HG03575 (cell line): ENCODE data around the gene GPX4.

ENCODE experiments used
- ATAC-seq: cut with Tn5 transposase; IDR thresholded peaks from one replicate; pipeline ENCODE4 v1.9.1; 2021; ENCODE audit not compliant: unreplicated experiment, insufficient number of reproducible peaks, low FRiP score; ENCODE audit errors: extremely low read depth

GPX4 gene

GRCh38 chr19:1140272-1141027 is 36.7 kb downstream of the GPX4 start:
- no peak for ATAC-seq

DNA sequence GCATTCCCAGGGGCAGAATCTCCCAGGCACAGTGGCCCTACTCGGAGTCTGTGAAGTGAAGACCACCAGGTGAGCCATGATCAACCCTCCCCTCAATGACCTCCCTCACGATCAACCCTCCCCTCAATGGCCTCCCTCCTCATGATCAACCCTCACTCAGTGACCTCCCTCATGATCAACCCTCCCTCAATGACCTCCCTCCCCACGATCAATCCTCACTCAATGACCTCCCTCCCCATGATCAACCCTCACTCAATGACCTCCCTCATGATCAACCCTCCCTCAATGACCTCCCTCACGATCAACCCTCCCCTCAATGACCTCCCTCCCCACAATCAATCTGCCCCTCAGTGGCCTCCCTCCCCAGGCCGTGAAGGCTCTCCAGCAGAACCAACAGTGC is 38.1 kb downstream of the GPX4 start:
- no peak for ATAC-seq

GRCh38 chr19:1143828-1144399 is 40.1 kb downstream of the GPX4 start:
- no peak for ATAC-seq

GRCh38 chr19:1144741-1145140 is 40.9 kb downstream of the GPX4 start:
- ATAC-seq = no peak

GRCh38 chr19:1145635-1146411 is 42.0 kb downstream of the GPX4 start:
- no peak for ATAC-seq

DNA sequence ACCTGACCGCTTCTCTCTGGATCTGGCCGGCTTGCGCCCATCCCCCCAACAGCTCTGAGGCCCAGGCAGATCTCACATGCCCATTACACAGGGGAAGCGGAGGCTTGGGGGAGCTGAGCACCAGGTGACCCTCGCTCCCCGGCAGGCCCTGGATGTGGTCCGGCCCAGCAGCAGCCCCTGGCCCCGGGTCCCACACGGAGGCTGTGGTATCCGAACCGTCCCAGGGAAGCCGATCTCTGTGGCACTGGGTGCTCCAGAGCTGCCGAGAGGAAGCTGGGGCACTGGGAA is 42.6 kb downstream of the GPX4 start:
- ATAC-seq = no peak

DNA sequence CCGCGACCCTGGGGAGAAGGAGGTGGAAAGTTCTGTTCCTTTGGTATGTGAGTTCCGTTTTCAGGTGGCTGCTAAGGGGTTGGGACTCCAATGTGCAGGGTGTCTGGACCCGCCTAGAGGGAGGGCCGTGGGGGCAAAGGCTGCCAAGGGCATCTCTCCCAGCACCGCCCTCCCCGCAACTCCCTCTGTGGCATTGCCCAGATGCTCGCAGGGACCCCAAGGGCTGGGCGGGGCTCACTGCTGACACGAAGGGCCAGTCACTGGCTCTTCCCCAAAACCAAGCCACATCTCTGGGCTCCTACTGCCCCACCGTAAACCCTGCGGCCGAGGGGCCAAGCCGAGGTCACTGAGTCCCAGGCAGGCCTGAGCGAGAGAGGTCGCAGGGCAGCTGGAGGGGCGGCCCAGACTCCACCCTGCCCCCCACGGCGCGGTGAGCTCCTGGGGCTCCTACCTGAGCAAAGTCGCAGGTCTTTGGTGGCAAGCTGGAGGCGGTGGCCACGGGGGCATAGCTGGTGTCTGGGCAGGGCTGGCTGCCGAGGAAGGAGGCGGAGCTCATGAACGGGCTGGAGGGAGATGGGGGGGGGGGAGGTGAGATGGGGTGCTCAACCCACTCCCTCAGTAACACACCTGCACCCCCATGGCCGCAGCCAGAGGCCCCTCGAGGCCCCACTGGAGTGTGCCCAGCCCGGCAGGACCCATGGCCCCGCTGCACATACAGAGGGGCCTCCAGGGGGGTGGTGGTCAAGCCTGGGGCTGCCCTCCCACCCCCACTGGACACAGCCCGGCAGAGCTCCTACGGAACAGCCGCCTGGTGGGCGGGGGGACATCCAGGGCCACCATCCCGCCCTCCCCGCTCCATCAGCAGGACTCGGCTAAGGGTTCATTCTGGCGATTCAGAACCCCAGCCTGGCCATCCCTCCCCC is 43.3 kb downstream of the GPX4 start:
- no peak for ATAC-seq

- no peak for ATAC-seq
These were observed 44.2 kb downstream of the GPX4 start for GRCh38 chr19:1147934-1148549.

DNA sequence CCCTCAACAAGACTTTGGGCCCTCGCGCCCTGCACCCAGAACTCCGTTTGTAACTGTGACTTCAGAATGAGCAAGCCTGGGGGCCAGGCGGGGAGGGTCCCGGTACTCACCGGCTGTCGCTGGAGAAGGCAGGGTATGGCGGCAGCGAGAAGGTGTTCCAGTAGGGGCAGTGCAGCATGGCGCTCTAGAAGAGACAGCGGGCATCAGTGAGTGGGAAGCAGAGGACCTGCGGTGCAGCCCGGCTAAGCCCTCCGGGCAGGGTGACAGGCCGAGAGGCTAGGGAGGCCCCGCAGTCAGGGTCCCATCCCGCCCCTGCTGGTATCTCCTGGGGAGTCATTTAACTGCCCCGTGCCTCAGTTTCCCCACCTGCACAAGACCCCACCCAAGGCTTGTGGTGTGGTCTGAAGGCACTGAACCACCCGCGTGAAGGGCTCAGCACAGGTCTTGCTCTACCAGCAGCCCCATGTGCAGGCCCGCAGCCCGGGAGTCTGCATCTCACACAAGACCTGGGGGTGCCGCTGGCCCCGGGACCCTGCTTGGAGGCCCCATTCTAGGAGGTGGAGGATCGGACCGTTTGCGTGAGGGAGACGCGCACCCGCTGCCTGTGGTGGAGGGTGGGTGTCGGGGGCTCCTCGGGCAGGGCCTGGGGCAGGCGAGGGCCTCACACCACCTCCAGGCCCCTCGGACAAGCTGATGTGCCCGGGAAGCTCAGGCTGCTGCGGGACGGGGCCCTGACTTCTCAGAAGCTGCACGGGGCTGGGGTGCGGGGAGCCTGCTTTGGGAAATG is 45.7 kb downstream of the GPX4 start:
- ATAC-seq = no peak

- no peak for ATAC-seq
These were observed 46.7 kb downstream of the GPX4 start for GRCh38 chr19:1150333-1151036.

GRCh38 chr19:1151037-1151724 is 47.4 kb downstream of the GPX4 start:
- ATAC-seq = no peak

DNA sequence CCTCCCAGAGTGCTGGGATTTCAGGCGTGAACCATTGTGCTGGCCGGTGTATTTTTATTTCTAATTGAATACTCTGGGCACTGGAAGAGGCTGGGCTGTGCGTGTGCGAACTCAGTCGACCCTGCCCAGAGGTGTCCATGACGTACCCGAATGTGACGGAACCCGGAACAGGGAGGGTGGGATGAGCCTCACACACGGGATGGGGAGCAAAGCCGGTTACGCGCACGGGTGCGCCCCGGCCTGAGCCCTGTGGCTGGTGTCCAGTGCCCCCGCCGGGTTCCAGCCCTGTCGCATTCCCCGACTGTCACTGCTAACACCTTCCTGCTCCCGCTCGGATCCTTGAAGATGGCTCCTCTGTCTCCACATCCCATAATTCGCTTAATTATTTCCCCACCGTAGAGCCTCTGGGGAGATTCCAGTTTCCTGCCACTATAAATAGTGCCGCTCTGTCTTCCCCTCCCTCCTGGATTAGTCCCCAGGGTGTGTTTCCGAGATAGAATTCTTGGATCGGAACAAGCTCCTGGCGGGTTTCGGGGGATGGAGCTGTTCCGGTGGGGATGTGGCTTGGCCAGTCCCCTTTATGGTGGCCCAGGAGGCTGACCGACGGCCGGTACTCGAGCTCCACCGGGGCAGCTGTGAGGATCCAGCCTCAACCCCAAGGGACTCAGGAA is 48.3 kb downstream of the GPX4 start:
- no peak for ATAC-seq

DNA sequence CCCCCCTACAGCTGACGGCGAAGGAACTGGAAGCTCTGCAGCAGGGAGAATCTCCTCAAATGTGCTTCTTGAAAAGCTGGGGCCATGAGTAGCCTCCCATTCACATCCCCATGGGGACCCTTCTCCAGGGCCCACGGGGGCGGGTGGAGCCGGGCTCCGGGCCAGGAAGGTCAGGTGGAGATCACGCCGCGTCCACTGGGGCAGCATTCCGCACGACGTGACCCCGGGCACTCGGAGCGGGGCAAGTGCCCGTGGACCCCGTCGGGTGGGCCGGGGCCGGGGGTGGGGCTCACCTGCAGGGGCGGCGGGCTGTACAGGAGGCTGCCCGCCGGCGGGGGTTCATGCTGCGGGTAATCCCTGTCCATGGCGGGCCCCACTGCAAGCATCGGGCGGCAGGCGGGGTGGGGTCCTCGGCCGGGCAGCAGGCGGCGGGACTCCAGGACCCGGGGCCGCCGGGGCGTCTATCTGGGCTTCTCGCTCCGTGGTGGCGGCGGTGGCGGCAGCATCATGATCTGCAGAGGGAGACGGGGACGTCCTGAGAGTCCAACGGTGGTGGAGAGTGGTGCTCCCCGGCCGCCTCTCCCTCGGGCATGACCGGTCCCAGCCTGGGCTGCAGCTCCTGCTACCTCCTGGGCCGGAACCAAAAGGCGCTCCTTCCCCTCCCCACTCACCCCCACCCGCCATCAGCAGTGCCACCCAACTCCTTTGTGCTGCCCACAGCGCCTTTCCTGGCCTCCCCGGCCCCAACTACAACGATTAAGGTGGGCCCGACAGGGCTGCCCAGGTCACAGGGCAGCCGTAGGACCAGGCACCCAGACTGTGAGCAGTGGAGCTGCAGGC is 50.3 kb downstream of the GPX4 start:
- no peak for ATAC-seq

DNA sequence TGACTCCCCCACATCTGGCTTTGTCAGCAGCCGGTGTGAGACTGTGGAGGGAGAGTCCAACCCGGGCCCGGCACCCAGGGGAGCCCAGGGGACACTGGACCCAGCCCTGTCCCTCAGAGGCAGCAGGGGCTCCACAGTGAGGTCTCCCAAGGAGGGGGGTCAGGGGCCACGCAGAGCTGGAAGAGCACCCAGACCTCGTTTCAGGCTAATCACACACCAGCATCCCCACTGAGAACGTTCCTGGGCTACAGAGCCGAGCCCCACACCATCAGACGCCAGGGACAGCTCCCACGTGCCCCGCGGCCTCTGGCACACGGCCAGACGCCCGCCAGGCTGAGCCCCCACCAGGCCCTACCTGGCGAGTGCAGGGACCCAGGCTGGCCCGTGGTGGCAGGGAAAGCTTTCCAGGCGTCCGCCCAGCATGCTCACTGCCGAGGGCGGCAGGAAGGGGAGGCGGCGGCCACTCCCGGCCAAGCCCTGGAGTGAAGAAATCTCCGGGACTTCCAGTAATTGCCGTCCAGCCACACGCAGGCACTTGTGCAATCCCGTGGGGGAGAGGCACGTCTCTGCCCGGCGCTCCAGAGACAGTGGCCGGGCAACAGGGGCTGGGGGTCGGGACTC is 51.0 kb downstream of the GPX4 start:
- ATAC-seq = no peak
